SK-N-DZ (cell line): ENCODE data around the gene IFITM1.
"Not testable (repeated sequence)": the region's sequence is repeated elsewhere in the genome, so short reads cannot be mapped to it uniquely, and the experiment has no call there.

Experiments
- DNase-seq: peaks from one replicate; pipeline ENCODE4 v3.0.0-alpha.2; 2015; ENCODE audit warnings: low spot score

The IFITM1 gene

GRCh38 chr11:282630-283360, 31.0 kb upstream of the IFITM1 start:
- DNase-seq, result no peak

GRCh38 chr11:283405-284104, 30.3 kb upstream of the IFITM1 start:
- DNase-seq, result no peak

- DNase-seq, result no peak
Measured at GRCh38 chr11:284105-285020, 29.5 kb upstream of the IFITM1 start.

GRCh38 chr11:285021-285893, 28.6 kb upstream of the IFITM1 start:
- DNase-seq, result no peak

GRCh38 chr11:285894-286220, 28.0 kb upstream of the IFITM1 start:
- DNase-seq, result no peak

- DNase-seq, result not testable (repeated sequence)
Measured at GRCh38 chr11:286977-287820, 26.6 kb upstream of the IFITM1 start.

GRCh38 chr11:287821-288477, 25.9 kb upstream of the IFITM1 start:
- no peak for DNase-seq

- DNase-seq, result no peak
Measured at GRCh38 chr11:288478-289397, 25.1 kb upstream of the IFITM1 start, which contains the start of gene PGGHG. Gene PGGHG (plus strand): TSS chr11:289126. CDS start chr11:289817, 691 bp downstream.

GRCh38 chr11:289398-289711, 24.5 kb upstream of the IFITM1 start:
- no peak for DNase-seq

GRCh38 chr11:289712-290620, 23.9 kb upstream of the IFITM1 start:
- DNase-seq, result no peak

GRCh38 chr11:290621-291231, 23.1 kb upstream of the IFITM1 start:
- no peak for DNase-seq

- no peak for DNase-seq
Measured at GRCh38 chr11:291281-292210, 22.3 kb upstream of the IFITM1 start.

- no peak for DNase-seq
Measured at GRCh38 chr11:292211-293121, 21.4 kb upstream of the IFITM1 start.

GRCh38 chr11:293271-293851, 20.5 kb upstream of the IFITM1 start:
- no peak for DNase-seq
